Large intestine (tissue), 3 donors: ENCODE results near the gene SLC6A18. TPM values are rescaled to one million over a fixed set of nuclear protein-coding genes. Genes with fewer than 3 reads are reported as not detected.

ENCODE experiments used
- DNase-seq, 2 donors: peaks; one replicate each; pipeline versions ENCODE4 v3.0.0 to v3.0.0-alpha.2; 2013
- H3K27ac ChIP-seq: one replicate; pipeline ENCODE4 v1.5.1; 2013; ENCODE audit warnings: low read length
- H3K27me3 ChIP-seq: 2 replicates; pipeline ENCODE4 v1.6.1; 2013; ENCODE audit warnings: low read length; ENCODE audit not compliant: control insufficient read depth, insufficient read depth
- H3K36me3 ChIP-seq: 2 replicates; pipeline ENCODE4 v1.6.1; 2013; ENCODE audit warnings: low read length; ENCODE audit not compliant: control insufficient read depth, insufficient read depth
- H3K4me1 ChIP-seq: one replicate; pipeline ENCODE4 v1.6.1; 2013; ENCODE audit warnings: low read length; ENCODE audit not compliant: control insufficient read depth, insufficient read depth
- H3K4me3 ChIP-seq: one replicate; pipeline ENCODE4 v1.5.1; 2013; ENCODE audit warnings: low read length
- H3K9me3 ChIP-seq: one replicate; pipeline ENCODE4 v1.6.1; 2013; ENCODE audit warnings: mild to moderate bottlenecking, low read depth, low read length, moderate library complexity; ENCODE audit not compliant: control insufficient read depth
- WGBS: methylation state at CpG from one replicate; pipeline ENCODE4 v1.1.5; 2013; ENCODE audit warnings: low lambda C conversion rate; ENCODE audit not compliant: insufficient coverage; 5-methylcytosine and 5-hydroxymethylcytosine counted together
- polyA plus RNA-seq: library from polyadenylated mRNA; unstranded; fragments of 120-200 nt; gene quantifications from one replicate; pipeline ENCODE4 v1.2.1, GENCODE V29; 2013

Gene SLC6A18
- polyA plus RNA-seq, 1 donor: 0.03 TPM

- H3K4me3 ChIP-seq: peak overlapping the region; percentile 47
- H3K27me3 ChIP-seq: no peaks in the 10 kb centered on the region
- peak overlapping the region; percentile 89 for H3K27ac ChIP-seq
- no peak for DNase-seq
- no CpG with 5 or more reads among the region's 7 CpGs for WGBS
- H3K4me1 ChIP-seq: peaks cover 75% of the 10 kb centered on the region
- H3K36me3 ChIP-seq: no peaks in the 10 kb centered on the region
- no peaks in the 10 kb centered on the region for H3K9me3 ChIP-seq
Observed at GRCh38 chr5:1182360-1182632, 42.9 kb upstream of the SLC6A18 start.

DNA sequence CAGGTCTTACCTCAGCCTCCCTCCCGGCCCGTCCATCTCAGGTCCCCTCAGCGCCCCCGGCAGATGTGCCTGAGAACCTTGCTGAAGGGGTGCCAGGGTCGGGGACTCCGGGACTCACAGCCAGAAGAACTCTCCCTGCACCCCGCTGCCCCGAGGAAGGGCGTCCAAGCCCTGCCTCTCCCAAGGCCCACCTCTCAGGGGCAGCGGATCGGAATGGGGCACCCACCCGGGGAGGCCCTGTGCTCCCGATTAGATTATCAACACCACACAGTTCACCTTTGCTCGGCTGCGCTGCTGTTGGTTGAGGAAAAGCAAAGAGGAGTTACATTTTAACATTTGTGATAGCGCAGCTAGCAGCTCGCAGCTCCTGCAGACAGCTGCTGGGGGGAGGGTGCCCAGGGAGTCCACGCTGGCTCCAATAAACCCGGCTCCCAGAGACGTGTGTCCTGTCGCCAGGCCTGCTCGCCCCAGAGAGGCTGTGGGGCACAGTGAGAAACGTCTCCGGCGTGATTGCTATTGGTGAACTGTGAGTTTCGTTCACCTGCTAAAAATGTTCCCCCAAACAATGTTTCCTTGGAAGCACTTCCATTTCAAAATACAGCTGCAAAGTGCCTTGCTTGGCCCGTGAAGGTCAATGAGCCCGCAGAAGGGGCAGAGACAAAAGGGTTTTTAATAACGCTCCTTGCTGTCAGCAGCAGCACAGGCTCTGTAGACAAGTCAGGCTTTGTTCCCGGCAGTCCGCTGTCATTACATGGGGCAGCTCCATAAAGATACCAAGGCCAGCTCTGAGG lies 42.4 kb upstream of the SLC6A18 start:
- H3K4me1 ChIP-seq: peaks cover 81% of the 10 kb centered on the region
- peak overlapping the region; percentile 47 for H3K4me3 ChIP-seq
- H3K9me3 ChIP-seq: no peaks in the 10 kb centered on the region
- peak overlapping the region; percentile 89 for H3K27ac ChIP-seq
- peak; percentile 94 to 97 for DNase-seq
- H3K36me3 ChIP-seq: no peaks in the 10 kb centered on the region
- no peaks in the 10 kb centered on the region for H3K27me3 ChIP-seq
- 0% methylated on average over 2 of the region's 31 CpGs for WGBS

DNA sequence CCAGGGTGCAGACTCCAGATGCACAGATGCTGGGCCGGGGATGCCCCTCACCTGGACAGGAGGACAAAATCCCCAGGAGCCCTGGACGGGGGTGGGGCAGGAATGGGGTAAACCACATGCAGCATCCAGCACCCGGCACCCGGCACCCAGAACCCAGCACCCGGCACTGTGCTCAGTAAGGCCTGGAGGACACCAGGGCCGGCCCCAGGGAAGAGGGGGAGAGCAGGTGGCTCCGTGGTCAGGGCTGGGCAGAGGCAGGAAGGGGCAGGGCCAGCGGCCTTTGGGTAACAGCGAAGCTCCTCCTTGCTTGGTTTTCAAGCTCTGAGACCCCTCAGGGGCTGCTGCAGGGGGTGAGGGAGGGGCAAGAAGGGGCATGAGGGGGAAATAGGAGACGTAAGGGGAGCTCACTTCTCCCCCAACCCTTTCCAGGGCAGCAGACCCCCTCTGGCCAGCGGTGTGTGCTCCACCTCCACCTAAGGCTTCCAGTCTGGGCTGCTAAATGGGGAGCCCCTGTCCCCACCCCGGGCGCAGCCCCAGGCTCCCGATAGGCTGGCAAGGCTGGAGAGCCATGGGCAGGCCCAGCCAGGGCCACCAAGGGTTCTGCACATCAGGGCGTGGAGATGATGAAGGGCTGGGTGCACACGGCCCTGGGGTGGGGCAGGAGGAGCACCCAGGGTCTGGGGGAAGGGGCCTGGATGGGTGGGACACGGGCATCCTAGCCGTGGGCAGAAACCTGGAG lies 41.6 kb upstream of the SLC6A18 start:
- H3K27me3 ChIP-seq: no peaks in the 10 kb centered on the region
- peak overlapping the region; percentile 89 for H3K27ac ChIP-seq
- H3K36me3 ChIP-seq: no peaks in the 10 kb centered on the region
- DNase-seq: peak in 1 of 2 donors; percentile 33
- no CpG with 5 or more reads among the region's 18 CpGs for WGBS
- H3K9me3 ChIP-seq: no peaks in the 10 kb centered on the region
- no peak overlapping the region for H3K4me3 ChIP-seq
- H3K4me1 ChIP-seq: peaks cover 75% of the 10 kb centered on the region

GRCh38 chr5:1184163-1184470 lies 41.1 kb upstream of the SLC6A18 start:
- DNase-seq: no peak
- Histone ChIP-seq H3K4me3 (no peak overlapping the region), H3K9me3 (no peaks in the 10 kb centered on the region), H3K27me3 (no peaks in the 10 kb centered on the region), H3K27ac (peak overlapping the region; percentile 89), H3K4me1 (peaks cover 74% of the 10 kb centered on the region), H3K36me3 (no peaks in the 10 kb centered on the region)
- WGBS: no CpG with 5 or more reads among the region's 8 CpGs

DNA sequence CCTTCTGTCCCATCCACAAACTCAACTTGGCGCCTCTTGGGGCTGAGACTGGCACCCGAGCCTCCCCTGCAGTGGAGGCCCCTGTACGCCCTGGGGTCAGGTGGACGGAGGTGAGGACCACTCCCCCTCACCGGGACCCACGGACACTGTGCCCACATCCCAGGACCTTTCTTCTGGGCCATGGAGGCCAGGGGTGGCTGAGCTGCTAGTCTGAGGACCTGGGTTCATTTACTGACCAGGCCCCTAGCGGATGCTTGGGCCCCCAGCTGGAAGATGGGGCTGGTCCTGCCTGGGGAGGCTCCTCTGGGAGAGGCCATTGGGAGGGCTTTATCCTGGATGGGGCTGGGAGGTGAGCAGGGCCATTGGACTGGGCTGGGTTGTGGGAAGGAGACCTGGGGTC lies 40.7 kb upstream of the SLC6A18 start:
- no peaks in the 10 kb centered on the region for H3K9me3 ChIP-seq
- peaks cover 71% of the 10 kb centered on the region for H3K4me1 ChIP-seq
- no peak for DNase-seq
- no peaks in the 10 kb centered on the region for H3K36me3 ChIP-seq
- peak overlapping the region; percentile 89 for H3K27ac ChIP-seq
- H3K4me3 ChIP-seq: no peak overlapping the region
- H3K27me3 ChIP-seq: no peaks in the 10 kb centered on the region
- WGBS: no CpG with 5 or more reads among the region's 7 CpGs

DNA sequence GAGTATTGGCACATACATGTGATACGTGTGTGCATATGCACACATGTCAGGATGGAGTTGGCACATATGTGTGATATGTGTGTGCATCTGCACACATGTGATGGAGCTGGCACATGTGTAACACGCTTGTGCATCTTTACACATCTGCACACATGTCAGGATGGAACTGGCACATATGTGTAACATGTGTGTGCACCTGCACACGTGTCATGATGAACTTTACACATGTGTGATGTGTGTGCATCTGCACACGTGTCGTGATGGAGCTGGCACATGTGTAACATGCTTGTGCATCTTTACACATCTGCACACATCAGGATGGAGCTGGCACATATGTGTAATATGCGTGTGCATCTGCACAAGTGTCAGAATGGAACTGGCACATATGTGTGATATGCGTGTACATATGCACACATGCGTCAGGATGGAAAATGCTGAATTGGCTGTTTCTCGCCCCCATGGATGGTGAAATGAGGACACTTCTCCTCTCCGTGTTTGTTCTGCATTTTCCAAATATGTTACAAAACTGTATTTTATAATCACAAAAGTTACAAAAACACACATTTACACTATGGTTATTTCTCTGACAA lies 40.0 kb upstream of the SLC6A18 start:
- DNase-seq: no peak
- Histone ChIP-seq H3K27me3 (no peaks in the 10 kb centered on the region), H3K4me3 (no peak overlapping the region), H3K4me1 (peaks cover 68% of the 10 kb centered on the region), H3K36me3 (no peaks in the 10 kb centered on the region), H3K9me3 (no peaks in the 10 kb centered on the region), H3K27ac (peak overlapping the region; percentile 89)
- WGBS: no CpG with 5 or more reads among the region's 10 CpGs

- H3K9me3 ChIP-seq: no peaks in the 10 kb centered on the region
- no peaks in the 10 kb centered on the region for H3K27me3 ChIP-seq
- H3K4me3 ChIP-seq: no peak overlapping the region
- DNase-seq: peak; percentile 57 to 81
- no CpG with 5 or more reads among the region's 12 CpGs for WGBS
- H3K27ac ChIP-seq: peak overlapping the region; percentile 78
- peaks cover 63% of the 10 kb centered on the region for H3K4me1 ChIP-seq
- no peaks in the 10 kb centered on the region for H3K36me3 ChIP-seq
Observed at GRCh38 chr5:1185629-1186350, 39.4 kb upstream of the SLC6A18 start.

GRCh38 chr5:1186351-1187233 lies 38.6 kb upstream of the SLC6A18 start:
- H3K36me3 ChIP-seq: no peaks in the 10 kb centered on the region
- H3K9me3 ChIP-seq: no peaks in the 10 kb centered on the region
- no CpG with 5 or more reads among the region's 18 CpGs for WGBS
- DNase-seq: peak; percentile 64 to 87
- peaks cover 55% of the 10 kb centered on the region for H3K4me1 ChIP-seq
- H3K27ac ChIP-seq: peak overlapping the region; percentile 78
- H3K4me3 ChIP-seq: no peak overlapping the region
- no peaks in the 10 kb centered on the region for H3K27me3 ChIP-seq

- no CpG with 5 or more reads among the region's 18 CpGs for WGBS
- no peaks in the 10 kb centered on the region for H3K36me3 ChIP-seq
- peaks cover 51% of the 10 kb centered on the region for H3K4me1 ChIP-seq
- no peaks in the 10 kb centered on the region for H3K27me3 ChIP-seq
- H3K9me3 ChIP-seq: no peaks in the 10 kb centered on the region
- no peak overlapping the region for H3K27ac ChIP-seq
- no peak overlapping the region for H3K4me3 ChIP-seq
- no peak for DNase-seq
Observed at GRCh38 chr5:1187234-1187949, 37.8 kb upstream of the SLC6A18 start.
